Measurements from ENCODE around the gene SRMS.

SRMS gene

GRCh38 chr20:63551068-63551467 lies 3.5 kb upstream of the SRMS start:
- no peak for DNase-seq

GRCh38 chr20:63549679-63550282 lies 2.2 kb upstream of the SRMS start:
- DNase-seq: no peak

GRCh38 chr20:63549019-63549418 lies 1.5 kb upstream of the SRMS start:
- DNase-seq: no peak

GRCh38 chr20:63548542-63548941 lies 993 bp upstream of the SRMS start:
- DNase-seq: no peak

GRCh38 chr20:63546956-63547724 lies 409 bp downstream of the SRMS start:
- DNase-seq: no peak

- DNase-seq: no peak
Measured at GRCh38 chr20:63546256-63546955, 1.1 kb downstream of the SRMS start.

GRCh38 chr20:63545814-63546213 lies 1.7 kb downstream of the SRMS start:
- no peak for DNase-seq

GRCh38 chr20:63544958-63545516 lies 2.5 kb downstream of the SRMS start:
- DNase-seq: no peak

GRCh38 chr20:63544241-63544957 lies 3.1 kb downstream of the SRMS start:
- no peak for DNase-seq

GRCh38 chr20:63543733-63544132 lies 3.8 kb downstream of the SRMS start:
- no peak for DNase-seq

GRCh38 chr20:63543131-63543530 lies 4.4 kb downstream of the SRMS start:
- DNase-seq: no peak

GRCh38 chr20:63542696-63543095 lies 4.9 kb downstream of the SRMS start:
- no peak for DNase-seq

GRCh38 chr20:63542031-63542559 lies 5.5 kb downstream of the SRMS start:
- no peak for DNase-seq

- no peak for DNase-seq
Measured at GRCh38 chr20:63541371-63541770, 6.2 kb downstream of the SRMS start.

GRCh38 chr20:63540417-63541186 lies 6.9 kb downstream of the SRMS start:
- no peak for DNase-seq

GRCh38 chr20:63539441-63540370 lies 7.8 kb downstream of the SRMS start:
- no peak for DNase-seq

- DNase-seq: no peak
Measured at GRCh38 chr20:63539092-63539430, 8.5 kb downstream of the SRMS start.

- no peak for DNase-seq
Measured at GRCh38 chr20:63538204-63539091, 9.1 kb downstream of the SRMS start.

GRCh38 chr20:63537525-63538203 lies 9.9 kb downstream of the SRMS start:
- DNase-seq: peak; percentile 42
